H1 (cell line): ENCODE data around the gene TMEM25.

ENCODE experiments used
- CTCF ChIP-seq, 3 experiments: IDR thresholded peaks; 1 replicate in 2 of 3; 2 replicates in 1 of 3; pipeline versions ENCODE4 v1.5.1 to v1.6.1; 2011; ENCODE audit warnings: low read length in 3 of 3, mild to moderate bottlenecking in 3 of 3, inconsistent platforms in 2 of 3, low read depth in 1 of 3, moderate library complexity in 1 of 3; ENCODE audit not compliant: insufficient read depth in 1 of 3; ENCODE audit errors: control extremely low read depth in 1 of 3
- POLR2A ChIP-seq, 2 experiments: IDR thresholded peaks; 1 replicate in 1 of 2; 2 replicates in 1 of 2; pipeline ENCODE4 v1.6.1; 2011; ENCODE audit warnings: low read depth in 2 of 2, low read length in 2 of 2, mild to moderate bottlenecking in 2 of 2; ENCODE audit errors: control extremely low read depth in 1 of 2
- SP4 ChIP-seq: IDR thresholded peaks from 2 replicates; pipeline ENCODE4 v1.6.1; 2012; ENCODE audit warnings: low read length, inconsistent platforms
- ZNF274 ChIP-seq: IDR thresholded peaks from 2 replicates; pipeline ENCODE4 v1.7.0; 2012; ENCODE audit warnings: low read length, borderline replicate concordance; ENCODE audit errors: extremely low read depth

GRCh38 chr11:118535261-118535660 lies 4.3 kb downstream of the TMEM25 start:
- TF ChIP-seq CTCF (IDR thresholded peaks at IDR 0.05; ENCODE audit: control extremely low read depth in 1 of 3, insufficient read depth in 1 of 3, low read depth in 1 of 3, low read length in 3 of 3): no peak
- TF ChIP-seq POLR2A (IDR thresholded peaks at IDR 0.05; ENCODE audit: control extremely low read depth in 1 of 2, low read depth in 2 of 2, low read length in 2 of 2): no peak
- no peak for TF ChIP-seq SP4
- no peak for TF ChIP-seq ZNF274
